NCI-H2107 (cell line): ENCODE measurements around the gene SOWAHA.

ENCODE experiments used
- DNase-seq: peaks from one replicate; lab custom pipeline; 2025; lab: John Stamatoyannopoulos, UW

SOWAHA gene

GRCh38 chr5:132812781-132813598, at the start of gene SOWAHA:
TSS of gene SOWAHA (plus strand) at chr5:132813302. CDS start at chr5:132813622, 320 bp downstream.
- DNase-seq: no peak

- DNase-seq: no peak
Observed at GRCh38 chr5:132764051-132764450, 49.1 kb upstream of the SOWAHA start.

DNA sequence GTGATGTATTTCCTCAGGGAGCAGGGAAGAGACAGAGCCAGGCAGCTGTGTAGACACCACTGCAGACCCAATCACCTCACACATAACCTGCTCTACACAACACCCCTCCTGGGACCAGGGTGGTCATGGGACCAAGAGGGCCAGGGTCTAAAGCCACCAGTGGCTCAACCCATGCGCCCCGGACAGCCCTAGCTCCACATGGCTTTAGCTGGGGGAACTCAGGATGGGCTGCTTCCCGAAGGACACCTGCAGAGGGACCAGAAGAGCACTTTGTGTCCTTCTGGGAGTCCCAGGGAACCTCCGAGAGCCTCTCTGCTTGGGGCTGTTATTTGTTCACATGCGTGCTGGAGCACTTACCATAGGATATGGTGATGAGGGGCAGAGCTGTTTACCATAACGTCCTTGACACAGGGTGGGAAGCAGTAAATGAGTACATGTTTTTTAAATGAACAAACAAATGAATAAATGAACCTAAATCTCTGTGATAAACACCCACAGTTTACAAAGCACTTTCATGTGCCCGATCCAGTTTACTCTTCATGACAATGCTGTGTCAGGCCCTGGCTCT, 48.3 kb upstream of the SOWAHA start:
- DNase-seq: no peak

- no peak for DNase-seq
Observed at GRCh38 chr5:132765311-132766019, 47.6 kb upstream of the SOWAHA start.

DNA sequence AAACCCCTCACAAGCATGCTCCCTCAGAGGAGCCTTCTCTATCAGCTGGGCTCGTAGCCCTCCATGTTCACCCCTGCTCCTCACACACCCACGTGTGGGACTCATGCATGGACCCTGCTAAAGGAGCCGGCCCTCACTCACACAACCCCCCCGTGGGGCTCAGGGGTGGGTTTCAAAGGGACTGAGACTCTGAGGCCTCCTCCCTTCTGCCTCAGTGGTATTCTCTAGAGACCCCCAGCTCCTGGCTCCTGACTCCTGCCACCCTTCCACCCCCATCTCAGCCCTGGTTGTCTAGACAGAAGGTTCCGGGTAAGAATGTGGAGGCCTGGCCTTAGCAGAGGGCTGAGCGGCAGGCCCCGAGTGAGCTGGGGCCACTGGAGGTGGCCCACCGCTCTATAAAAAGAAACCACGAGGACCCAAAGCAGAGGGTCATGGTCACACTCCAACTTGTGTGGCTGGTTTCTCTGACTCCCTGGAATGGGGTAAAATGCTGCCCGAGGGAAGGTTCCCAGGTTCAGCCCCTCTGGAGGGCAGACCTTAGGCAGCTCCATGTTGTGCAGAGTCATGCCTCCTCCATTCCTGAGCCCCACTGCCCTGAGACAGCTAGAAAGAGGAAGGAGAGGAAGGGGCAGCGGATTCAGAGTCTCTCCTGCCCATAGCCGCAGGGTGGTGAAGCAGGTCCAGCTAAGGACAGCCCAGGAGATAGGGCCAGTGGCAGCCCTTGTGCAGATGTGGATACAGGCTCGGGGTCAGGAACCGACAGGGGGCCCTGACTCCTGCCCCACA, 46.9 kb upstream of the SOWAHA start:
- no peak for DNase-seq

GRCh38 chr5:132766806-132767055, 46.4 kb upstream of the SOWAHA start:
- no peak for DNase-seq

DNA sequence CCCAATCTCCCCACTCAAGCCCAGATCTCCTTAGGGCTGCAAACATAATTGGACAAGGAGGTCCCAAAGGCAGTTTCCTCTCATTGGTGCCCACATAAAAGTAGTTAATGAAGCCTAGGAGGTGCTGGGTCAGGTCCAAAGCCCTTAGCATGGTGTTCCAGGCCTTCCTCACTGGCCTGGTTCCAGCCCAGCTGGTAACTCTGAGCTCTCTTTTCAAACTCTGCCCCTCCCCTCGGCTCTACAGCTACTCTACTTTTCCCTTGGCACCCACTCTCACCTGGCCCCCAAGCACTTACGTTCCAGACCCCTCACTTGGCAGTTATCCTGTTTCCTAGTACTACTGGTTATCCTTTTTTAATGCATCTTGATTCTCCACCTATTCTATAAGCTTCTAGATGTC, 46.0 kb upstream of the SOWAHA start:
- no peak for DNase-seq

DNA sequence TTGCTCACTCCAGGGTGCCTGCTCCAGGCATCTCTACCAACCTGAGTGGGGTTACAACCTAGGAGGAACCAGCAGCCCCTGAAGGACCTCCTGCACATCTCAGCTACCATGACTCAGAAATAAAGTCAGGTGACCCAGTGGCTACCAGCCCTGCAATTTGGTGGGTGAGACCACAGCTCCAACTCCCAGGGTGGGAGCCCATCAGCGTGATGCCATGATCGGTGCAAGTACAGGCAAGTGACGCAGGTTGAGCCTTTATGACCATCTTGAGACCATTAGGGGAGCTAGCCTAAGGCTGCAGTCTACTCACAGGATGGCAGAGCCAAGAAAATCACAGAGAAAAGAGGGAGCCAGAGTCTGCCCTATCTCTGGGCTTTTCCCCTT, 44.6 kb upstream of the SOWAHA start:
- DNase-seq: no peak

DNA sequence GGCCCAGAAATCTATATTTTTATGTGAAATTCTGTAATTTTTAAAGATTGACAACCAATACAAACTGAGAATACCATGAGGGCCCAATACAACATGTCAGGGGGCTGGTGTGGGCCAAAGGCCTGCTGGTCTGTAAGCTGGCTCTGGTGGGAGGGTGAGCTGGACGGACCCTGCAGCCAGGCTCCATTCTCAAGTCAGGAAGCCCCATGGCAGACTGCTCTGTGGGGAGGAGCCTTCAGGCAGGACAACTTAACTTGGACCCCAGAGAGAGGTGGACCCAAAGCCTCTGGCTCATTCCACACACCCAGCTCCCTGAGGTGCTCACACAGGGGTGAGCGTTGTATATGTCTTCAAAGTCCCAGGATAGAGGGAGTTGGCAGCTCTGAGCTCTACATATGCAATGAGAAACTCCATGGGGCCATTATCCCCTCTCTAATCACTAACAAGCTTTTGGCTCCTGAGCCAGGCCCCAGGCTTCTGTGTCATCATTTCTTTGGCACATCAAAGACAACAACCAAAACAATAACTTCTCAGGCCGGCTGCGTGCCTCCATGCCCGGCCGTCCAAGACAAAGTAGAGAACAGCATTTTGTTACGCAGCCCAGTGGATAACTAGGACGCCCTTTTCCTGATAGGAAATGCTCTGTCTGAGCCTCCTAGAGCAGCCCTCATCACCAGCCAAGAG, 42.5 kb upstream of the SOWAHA start:
- DNase-seq: no peak

DNA sequence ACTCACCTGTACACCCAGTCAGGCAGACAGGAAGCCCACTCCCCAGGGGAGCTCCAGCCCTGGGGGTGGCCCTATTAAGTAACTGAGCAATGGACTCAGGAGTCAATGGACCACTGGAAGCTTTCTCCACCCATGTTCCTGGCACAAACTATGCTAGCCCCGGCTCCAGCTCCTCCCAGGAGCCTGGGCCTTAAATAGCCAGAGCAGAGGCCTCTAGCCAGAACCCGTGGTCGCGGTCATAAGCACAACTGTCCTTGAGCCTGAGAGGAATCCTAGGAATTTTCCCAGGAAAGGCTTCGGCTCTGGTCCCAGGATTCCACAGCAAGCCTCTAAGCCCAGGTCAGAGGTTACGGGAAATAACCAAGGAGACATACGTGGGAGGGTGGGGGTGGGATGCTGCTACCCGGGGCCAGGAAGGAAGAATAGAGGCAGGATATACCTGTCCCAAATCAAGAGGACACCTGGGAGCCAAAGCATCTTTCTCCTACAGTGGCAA, 41.6 kb upstream of the SOWAHA start:
- DNase-seq: no peak

DNA sequence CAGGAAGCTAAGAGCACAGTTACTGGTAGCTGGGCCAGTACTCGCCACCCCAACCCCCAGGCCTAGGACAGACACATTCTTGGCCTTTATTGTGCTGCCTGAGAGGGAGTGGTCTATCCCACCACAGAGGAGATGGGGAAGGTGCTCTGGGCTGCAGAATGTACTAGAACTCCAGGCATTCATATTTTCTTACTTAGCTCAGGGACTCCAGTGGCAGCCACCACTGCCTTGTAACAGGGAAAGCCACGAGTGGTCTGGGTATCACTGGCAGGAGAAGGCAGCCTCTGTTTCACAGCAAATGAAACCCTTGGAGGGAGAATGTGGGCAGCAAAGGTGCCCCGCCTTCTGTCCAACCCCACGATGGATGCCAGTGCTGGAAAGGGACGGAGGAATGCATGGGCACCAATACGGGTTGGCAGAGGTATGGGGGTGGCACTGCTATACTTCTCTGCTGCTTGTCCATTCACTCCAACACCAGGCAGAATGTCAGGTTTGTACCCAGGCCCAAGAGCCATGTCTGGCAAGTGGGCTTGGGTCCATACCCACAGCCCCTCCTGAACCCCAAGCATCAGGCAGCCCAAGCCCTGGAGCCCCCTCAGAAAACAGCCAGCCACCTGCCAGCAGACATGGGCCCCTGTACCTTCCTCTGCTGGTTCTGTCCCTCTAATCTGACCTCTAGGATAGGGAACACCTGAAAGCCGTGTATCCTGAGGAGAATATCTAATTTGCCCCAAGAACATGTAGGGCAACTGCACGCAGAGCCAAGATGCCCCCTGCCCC, 40.6 kb upstream of the SOWAHA start:
- no peak for DNase-seq

DNA sequence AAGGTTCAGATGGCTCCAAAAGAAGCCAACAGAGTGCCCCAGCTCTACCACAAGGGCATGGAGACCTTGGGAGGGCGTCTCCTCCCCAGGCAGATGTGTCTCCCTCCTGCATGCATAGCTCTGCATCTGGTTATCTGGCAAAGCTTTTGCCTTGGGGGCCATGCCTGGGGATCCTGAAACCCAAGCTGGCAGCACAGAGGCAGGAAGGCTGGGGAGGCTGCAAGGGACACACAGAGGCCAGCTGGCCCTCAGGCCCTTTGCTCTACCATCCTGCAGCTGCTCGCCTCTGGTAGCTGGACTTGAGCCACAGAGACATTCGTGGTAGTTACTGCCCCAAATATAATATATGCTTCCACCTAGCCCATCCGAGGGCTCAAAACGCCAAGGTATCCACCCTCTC, 40.0 kb upstream of the SOWAHA start:
- DNase-seq: no peak

DNA sequence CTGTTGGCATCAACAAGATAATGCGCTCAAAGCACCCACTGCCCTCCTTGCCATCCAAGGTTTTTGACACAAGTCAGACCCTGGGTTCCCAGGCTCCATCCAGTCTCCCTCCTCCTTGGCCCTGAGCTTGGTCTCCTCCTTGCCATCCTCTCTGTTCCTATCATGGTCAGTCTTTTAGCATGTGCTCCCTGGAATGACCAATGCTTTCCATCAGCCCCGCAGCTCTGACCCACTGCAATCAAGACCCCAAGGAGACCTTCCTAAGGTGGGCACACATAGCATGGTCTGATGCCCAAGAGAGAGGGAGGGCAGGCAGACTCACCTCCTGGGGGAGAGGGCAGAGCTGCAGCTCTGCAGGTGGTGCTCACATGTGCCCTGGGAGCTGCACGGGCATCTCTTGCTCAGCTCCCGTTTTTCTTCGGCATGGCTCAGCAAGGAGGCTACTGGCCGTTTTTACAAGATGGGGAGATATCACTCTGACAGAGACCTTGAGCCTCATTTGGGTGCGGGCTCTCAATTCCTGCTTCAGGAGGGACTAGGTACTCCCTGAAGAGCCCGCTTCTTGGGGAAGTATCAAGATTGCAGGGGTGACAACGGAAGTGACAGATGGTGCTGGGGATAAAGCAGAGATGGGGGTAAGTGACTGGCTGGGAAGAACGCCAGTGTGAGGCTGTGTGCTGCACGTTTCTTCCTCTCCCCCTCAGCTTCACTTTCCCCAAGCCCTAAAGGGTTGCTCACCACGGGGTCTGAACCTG, 39.3 kb upstream of the SOWAHA start:
- DNase-seq: no peak

GRCh38 chr5:132774406-132774805, 38.7 kb upstream of the SOWAHA start:
- no peak for DNase-seq

DNA sequence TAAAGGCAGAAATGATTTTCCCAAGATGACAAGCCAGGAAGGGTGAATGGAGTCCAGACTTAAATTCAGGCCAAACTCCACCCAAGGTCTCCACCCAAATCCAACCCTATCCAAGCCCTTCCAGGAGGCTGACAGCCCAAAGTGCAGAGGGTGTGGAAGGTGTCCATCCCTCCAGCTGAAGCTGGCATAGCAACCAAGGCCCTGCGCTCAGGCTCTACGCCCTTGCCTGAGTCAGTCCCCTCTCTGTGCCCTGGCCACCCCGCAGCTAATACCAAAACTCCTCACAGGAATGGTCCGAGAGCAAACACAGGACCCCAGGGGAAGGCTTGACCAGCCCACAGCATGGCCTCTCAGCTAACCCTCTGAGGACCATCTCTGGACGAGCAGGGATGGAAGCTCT, 38.2 kb upstream of the SOWAHA start:
- DNase-seq: no peak

DNA sequence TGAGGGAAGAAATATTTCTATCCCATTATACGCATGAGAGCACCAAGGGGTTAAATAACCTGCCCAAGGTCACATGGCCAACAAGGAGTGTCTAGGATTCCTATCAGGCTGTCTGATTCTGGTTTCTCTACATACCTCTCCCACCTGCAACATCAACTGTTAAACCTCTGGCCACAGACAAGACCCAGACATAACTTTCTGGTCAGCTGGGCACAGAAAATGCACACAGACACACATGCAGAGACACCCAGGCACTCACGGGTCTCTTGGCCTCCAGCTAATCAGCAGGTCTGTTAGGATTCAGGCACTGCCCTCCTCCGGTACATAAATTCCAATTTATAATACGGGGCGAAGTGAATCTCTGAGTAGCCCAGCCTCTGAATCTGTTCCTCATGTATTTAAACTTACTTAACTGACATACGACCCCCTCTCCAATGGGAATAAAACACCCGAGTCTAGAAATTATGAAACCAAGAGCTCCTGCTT, 37.6 kb upstream of the SOWAHA start:
- no peak for DNase-seq

DNA sequence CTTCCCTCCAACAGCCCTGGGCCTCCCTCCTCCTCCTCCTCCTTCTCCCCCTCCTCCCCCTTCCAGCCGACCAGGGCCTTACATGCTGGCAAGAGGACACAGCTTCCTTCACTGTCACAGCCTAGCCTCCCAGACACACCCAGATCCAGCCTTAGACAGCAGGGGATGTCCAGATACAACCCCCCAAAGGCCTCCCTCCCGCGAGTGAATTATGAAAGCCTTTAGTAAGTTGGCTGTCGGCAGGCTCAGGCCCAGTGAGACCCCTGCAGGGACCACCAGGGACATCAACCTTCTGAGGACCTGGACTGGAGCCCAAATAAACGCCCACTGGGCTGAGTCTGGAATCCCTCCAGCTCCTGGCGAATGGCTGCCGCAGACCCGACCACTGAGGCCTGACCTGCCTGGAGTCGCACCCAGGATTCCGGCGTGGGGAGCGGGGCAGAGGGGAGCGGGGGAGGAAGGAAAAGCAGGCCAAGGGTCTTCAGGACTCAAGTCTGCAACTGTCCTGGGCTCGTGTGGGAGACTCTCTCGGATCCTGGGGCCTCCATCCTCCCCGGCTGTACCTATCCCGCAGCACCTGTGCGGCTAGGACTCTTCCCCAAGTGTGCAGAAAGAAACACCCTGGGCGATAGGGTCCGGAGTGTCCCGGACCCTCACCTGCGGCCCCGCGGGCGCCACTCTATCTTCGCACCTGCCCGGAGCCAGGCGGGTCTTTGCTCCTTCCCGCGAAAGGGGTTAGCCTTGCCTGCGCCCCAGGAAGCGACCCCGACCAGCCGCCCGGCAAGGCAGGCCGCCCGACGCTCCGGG, 36.8 kb upstream of the SOWAHA start:
- DNase-seq: no peak

DNA sequence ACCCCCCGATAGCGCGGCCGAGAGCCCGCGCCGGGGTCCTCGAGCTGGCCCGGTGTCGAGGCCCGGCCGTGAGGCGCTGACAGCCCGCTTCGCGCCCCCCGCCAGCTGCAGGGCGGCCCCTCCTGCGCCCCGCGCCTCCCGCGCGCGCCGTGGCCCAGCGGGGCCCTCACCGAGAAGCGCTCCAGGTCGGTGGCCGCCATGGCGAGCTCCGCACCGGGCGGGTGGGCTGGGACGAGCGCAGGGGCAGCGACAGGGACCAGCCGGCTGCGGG, 36.2 kb upstream of the SOWAHA start:
- no peak for DNase-seq

DNA sequence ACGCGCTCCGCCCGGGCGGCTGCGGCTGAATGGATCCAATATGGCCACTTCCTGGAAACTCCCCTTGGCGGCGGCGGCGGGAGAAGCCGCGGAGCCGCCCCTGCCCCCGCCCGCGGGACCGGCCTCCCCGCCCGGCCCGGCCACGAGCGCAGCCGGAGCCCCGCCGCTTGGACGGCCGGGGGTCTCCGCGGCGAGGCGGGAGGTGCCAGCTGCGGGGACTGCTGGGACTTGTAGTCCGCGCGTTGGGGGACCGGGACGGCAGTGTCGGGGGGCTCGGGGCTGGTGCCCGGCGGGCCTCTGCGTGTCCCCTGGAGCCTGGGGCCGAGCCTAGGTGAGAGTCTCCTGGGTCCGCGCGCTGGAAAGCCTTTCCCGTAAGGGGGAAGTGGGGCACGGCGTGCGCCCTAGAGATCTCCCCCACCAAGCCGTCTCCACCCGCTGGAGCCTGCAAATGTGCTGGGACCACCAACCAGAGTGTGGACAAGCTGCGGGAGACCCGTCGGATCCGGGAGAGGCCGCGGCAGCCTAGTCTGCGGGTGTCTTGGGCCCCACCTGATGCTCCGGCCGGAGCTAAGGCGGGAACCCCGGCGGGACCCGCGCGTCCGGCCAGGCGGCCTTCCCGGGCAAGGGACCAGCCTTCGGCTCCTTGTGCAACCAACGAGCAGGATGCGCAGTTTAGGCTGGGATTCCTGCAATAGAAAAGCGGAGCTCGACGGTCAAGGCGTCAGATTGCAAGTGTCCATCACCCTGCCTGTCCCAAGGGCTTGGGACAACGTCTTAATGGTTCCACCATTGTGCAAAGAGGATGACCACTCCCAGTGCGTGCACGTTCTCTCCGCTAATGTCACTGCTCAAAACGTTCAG, 35.7 kb upstream of the SOWAHA start, which contains the start of gene SEPTIN8:
Gene SEPTIN8, minus strand, starts transcription at position 31 of the 861 bp plus-strand sequence. CDS start 102 bp downstream, outside the sequence.
- DNase-seq: no peak
